SK-N-SH (cell line): ENCODE data around the gene CCDC60.

Source experiments
- CTCF ChIP-seq: fragments of 200-600 bp; sonication (generic); IDR thresholded peaks from 2 replicates; pipeline ENCODE4 v1.6.1; 2017; ENCODE audit warnings: antibody characterized with exemption, mild to moderate bottlenecking, moderate library complexity
- ELF1 ChIP-seq: IDR thresholded peaks from 2 replicates; pipeline ENCODE4 v1.4.0; 2012
- MXI1 ChIP-seq: IDR thresholded peaks from 2 replicates; pipeline ENCODE4 v1.6.1; 2012; ENCODE audit warnings: mild to moderate bottlenecking, low read depth, low read length, improper control_type of control experiment
- NFIC ChIP-seq: IDR thresholded peaks from 2 replicates; pipeline ENCODE4 v1.4.0; 2012; ENCODE audit warnings: borderline replicate concordance
- NRF1 ChIP-seq: IDR thresholded peaks from 2 replicates; pipeline ENCODE4 v1.6.1; 2012; ENCODE audit warnings: low read depth, mild to moderate bottlenecking, low read length
- POLR2AphosphoS5 ChIP-seq: IDR thresholded peaks from 2 replicates; pipeline ENCODE4 v1.6.1; 2012; ENCODE audit warnings: low read depth, low read length
- RAD21 ChIP-seq: IDR thresholded peaks from 2 replicates; pipeline ENCODE4 v1.6.1; 2012; ENCODE audit warnings: mild to moderate bottlenecking, low read length
- TF ChIP-seq, protein P1 (sequence below): IDR thresholded peaks from 2 replicates; pipeline ENCODE4 v1.4.0; 2012; ENCODE audit warnings: low read depth, borderline replicate concordance
- TF ChIP-seq, protein P2 (sequence below): fragments of 150-350 bp; IDR thresholded peaks from 2 replicates; pipeline ENCODE4 v1.6.1; 2017; ENCODE audit warnings: antibody characterized with exemption, low read length, low read depth, borderline replicate concordance

GRCh38 chr12:119385659-119386058, 51.1 kb downstream of the CCDC60 start:
- TF ChIP-seq NRF1 (no peak), NFIC (no peak), RAD21 (no peak), MXI1 (no peak), POLR2AphosphoS5 (no peak), ELF1 (no peak), CTCF (no peak)
- TF ChIP-seq, protein P1, sequence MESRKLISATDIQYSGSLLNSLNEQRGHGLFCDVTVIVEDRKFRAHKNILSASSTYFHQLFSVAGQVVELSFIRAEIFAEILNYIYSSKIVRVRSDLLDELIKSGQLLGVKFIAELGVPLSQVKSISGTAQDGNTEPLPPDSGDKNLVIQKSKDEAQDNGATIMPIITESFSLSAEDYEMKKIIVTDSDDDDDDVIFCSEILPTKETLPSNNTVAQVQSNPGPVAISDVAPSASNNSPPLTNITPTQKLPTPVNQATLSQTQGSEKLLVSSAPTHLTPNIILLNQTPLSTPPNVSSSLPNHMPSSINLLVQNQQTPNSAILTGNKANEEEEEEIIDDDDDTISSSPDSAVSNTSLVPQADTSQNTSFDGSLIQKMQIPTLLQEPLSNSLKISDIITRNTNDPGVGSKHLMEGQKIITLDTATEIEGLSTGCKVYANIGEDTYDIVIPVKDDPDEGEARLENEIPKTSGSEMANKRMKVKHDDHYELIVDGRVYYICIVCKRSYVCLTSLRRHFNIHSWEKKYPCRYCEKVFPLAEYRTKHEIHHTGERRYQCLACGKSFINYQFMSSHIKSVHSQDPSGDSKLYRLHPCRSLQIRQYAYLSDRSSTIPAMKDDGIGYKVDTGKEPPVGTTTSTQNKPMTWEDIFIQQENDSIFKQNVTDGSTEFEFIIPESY, result no peak
- TF ChIP-seq, protein P2, sequence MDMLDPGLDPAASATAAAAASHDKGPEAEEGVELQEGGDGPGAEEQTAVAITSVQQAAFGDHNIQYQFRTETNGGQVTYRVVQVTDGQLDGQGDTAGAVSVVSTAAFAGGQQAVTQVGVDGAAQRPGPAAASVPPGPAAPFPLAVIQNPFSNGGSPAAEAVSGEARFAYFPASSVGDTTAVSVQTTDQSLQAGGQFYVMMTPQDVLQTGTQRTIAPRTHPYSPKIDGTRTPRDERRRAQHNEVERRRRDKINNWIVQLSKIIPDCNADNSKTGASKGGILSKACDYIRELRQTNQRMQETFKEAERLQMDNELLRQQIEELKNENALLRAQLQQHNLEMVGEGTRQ, result no peak
